DMS114 treated with DMSO at 0.1 percent for 48 hours (cell line): ENCODE results near the gene MAPK4.

ENCODE experiments used
- DNase-seq: peaks from one replicate; lab custom pipeline; 2025; ENCODE audit not compliant: unreplicated experiment; lab: John Stamatoyannopoulos, UW

Gene MAPK4

DNA sequence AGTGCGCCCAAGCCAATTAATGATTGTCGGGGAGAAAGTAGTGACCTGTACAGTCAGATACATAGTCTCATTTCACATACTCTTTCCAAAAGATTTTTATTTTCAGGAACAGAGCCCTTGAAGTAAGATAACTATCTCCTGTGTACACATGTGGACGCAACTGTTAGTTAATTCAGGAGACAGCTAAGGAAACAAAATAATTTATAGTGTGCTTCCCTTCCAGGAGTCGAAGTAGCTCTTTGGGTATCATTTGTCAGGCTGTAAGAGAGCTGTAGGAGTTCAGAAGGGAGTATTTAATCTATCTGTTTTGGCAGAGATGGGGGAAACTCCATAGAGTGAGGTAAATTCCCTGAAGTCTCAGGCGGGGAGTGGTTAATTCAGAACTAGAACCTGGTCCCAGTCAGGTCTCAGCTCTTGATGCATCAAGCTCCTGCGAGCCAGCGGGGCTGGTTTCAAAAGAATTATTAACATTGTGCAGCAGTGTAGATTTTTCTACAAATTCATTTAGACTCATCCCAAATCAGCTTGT is 63.0 kb downstream of the MAPK4 start:
- no peak for DNase-seq

DNA sequence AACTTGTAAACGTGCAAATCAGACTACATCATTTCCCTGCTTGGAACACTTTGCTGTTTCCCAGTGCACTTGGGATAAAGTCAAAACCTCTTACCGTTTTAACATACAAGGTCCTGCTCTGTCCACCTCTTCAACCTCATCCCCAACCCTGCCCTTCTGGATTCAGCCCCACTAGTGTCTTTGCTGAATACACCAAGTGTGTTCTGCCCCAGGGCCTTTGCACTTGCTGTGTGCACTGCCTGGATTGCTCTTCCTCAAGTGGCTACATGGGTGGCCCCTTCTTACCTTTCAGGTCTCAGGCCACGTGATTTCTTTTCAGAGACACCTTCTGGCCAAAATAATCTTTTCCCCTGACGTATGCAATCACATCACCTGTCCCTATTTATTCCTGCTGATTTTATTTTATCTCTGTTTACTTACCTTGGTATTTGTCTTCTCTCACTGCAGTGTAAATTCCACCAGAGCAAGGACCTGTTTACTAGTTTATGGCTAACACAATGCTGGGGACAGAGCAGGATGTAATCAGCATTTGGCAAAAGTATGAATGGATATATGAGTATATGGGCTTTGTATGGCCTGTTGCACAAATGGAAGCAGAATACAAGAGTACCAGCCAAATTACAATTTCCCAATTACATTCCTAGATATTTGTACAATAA is 63.9 kb downstream of the MAPK4 start:
- DNase-seq, result no peak

DNA sequence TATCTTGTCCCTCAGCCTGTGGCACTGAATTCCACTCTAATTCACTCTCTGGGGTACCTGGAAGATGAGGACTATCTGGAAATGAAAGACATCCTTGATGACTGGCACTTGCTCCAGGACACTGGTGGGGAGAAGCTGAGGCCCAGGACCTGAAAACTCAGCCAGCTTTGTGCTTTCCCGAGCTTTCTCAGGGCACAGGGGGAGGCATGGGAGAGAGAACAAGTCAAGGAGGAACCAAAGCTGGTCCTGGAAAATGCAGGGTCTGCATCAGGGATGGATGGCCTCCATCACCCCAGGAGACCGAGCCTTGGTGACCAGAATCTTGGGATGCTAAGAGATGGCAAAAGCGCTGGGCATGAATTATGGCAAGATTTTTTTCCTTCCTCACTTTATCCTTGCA is 65.1 kb downstream of the MAPK4 start:
- no peak for DNase-seq

DNA sequence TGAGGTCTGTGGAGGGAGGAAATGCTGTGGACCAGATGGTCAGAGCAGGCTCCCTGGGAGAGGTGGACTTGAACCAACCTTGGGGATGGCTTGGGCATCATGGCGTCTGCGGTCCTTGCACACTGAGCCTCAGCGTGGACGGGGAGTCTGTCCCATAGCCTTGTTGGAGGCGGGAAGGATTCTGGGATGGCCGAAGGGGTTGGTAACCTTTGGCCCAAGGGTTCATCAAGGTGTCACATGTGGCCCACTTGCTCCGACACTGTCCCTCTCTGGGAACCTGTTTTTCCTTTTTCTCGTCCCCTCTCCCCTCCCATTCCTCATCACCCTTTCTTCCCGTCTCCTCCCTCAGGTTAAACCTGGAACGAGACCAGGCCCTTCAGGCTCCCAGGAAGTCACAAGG is 66.4 kb downstream of the MAPK4 start:
- DNase-seq, result no peak

DNA sequence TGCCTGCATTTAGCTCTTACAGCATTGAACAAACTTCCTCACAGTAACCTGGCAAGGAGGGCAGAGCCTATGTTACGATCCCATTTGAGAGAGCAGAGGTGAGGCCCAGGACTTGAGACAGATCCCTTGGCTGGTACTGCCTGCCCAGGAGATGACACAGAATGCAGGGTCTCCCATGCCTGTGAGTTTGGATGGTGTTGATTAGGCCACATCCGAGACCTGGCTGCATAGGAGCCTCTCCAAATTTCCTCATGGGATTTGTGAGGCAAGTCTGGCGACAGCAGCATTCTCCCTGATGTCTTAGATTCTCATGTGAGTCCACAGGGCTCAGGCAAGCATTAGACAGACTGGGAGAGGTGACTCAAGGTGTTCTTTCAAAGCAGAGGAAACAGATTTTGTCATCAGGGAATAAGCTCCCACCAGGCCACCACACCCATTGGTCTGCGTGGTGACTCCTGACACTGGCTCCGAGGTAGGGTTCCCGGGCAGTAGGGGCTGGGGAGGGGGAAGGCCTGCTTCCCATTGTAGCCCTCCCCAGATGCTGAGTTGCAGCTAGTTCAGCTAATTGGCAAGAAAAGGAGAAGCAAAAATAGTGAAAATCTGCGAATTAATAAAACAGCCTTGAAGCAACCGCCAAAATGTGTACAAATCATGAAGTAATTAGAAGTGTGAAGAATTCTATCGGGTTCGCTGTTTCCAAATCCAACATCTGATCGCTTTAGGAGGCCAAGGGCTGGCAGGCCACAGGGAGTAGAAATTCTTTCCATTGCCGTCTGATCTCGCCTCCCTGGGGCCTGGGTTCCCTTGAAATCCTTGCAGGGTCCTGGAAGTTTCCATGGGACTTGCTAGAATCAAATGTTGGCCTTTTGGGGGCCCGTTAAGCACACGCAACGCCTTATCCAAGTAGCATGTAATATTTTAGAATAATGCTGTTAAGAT is 68.0 kb downstream of the MAPK4 start:
- no peak for DNase-seq

DNA sequence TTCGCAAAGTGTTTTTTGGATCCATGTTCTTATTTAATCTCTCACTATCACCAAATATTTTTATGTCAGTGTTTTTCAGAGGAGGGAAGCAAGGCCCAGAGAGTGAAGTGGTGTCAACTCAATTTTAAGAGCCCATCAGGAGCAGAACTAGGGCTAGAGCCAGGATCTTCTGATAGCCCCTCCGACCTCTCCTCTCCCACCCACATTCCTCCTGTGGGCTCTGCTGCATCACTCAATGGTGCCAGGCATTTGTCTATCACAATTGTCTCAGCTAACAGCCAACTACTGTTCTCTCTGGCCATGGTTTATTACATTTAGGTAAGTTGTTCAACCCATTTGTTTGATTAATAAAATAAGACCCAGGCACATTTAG is 68.6 kb downstream of the MAPK4 start:
- DNase-seq, result no peak

DNA sequence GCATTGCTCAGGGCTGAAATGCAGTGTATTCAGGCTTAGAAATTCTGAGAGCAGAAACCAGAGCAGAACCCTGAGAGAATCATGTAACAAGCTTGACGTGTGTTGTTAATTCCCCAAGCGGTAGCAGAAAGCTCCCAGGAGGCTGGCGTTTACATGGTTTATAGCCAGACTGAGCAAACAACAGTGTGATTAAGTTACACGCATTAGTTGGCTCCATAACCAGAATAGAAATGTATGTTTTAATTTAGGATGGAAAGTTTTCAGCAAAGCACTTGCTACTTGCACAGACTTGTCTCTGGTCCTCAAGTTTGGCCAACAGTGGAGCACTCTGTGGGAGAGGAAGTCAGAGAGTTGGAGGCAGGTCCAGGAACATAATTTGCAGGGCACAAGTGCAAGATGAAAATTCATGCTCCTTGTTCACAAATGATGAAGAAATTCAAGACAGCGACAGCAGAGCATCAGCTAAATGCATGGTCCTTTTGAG is 69.3 kb downstream of the MAPK4 start:
- no peak for DNase-seq

DNA sequence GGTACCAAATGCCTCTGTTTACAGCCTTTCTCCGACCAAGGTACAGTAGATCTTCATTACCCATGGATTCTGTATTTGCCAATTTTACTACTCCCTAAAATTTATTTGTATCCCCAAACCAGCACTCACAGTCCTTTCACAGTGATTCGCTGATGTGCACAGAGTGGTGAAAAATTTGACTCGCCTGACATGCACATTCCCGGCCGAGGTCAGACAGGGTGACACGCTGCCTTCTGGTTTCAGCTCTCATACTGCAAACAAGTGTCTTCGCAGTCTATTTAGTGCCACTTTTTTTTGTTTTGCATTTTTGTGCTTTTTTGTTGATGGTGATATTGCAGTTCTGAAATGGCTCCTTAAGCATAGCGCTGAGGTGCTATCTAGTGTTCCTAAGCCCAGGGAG is 71.0 kb downstream of the MAPK4 start:
- DNase-seq, result no peak

DNA sequence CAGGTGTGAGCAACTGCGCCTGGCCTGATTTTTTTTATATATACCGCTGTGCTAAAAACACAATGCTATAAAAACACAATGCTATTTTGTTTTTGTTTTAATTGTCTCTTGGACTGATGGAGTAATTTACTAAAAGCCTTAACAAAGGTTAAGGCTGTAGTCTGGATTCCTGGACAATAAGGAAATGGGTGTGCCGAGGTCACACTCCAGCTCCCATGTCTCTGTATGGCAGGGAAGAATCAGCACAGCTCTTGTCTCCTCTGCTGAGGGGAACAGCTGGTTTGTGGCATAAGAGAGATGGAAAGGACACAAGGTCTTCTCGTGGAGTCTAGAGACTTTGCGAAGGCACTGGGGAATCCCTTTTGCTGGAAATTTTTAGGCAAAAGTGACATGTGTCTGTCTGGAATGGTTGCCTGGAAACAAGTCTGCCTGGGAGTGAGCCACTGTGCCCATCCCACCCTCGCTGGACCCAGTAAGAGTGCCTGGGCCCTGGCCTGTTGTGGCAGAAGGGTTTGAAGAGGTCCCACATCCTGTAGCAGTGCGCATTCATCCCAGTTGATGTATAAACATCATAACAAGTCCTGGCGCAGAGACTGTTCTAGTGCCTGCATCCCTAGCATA is 73.1 kb downstream of the MAPK4 start:
- no peak for DNase-seq

DNA sequence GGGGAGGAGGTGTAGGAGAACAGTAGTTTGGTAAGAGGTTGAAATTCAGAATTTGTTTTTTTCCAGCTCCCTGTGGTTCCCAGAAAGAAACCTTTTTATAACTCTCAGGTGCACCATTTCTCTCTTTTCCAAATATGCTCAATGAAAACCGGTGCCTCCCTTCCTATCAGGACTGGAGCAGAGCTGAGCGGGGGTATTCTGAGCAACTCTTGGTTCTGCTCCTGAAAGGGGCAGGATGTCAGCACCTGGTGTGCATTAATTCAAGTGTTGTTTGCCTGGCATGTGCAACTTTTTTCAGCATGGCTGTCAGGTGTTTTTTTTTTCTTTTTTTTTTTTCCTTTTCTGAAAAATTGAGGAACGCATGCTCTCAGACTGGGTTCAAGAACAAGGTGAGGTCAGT is 74.1 kb downstream of the MAPK4 start:
- DNase-seq, result no peak

DNA sequence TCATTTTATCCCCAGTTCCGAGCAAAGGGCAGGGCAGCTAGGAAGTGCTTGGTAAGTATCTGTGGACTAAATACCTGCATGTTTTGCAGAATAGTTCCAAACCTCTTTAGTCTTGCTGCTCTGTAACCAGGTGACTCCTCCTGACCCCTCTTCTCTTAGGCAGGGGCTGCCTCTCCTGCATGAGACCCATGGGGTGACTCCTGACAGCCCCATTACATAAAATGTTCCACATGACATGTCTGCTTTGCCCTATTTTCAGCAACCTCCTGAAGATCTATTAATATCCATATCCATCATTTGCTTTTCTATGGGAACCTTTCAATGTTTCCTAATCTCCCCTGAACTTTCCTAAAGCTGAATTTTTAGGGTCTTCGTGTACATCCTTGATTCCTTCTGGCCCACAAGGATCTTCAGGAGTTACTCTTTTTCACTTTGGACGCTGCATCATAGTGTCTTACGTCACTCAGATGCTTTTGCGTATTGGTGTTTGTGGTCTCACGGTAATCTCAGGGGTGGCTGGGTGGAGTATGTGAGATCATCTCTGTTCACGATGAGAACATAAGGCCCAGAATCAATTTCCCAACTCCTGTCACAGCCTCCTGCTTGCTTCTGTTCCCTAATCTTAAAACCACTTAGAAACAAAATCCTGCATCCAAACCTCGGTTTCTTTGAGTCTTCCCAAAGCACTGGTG is 76.6 kb downstream of the MAPK4 start:
- DNase-seq, result no peak

DNA sequence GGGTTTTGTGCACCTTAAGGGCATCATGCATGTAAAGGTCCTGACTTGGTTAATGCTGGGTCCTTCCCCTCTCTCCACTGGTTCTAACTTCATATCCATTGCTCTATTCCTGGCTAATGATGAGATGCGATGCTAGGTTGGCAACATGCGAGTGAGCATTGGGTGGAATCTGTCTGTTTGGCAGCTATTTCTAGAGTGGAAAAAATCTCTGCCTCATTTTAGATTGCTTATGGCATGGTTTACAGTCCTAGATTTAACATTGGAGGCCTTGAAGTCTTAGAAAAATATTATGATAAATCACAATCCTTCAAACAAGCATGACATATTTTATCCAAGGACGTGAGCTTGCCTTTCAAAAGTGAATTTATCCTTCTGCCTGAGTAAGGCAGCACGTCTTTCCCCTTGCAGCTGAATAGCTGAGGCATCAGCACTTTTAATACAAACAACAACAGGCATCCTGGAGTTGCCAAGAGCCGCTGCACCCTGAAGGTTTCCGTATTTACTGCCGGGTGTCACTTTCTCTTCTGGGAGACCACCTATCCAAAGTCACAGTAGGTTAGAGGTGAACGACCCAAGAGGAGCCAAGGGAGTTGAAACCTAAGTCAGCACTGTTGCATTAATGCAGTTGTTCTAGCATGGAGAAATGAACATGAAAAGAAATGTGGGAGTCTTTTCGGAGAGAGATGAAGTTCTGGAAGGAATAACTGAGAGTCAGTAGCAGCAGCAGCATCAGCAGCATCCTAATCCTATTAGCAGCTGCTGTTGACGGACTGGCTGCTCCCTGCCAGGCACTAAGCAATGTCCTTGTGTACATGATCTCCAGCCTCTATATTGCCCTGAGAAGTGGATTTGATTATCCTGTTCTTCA is 78.4 kb downstream of the MAPK4 start:
- DNase-seq, result no peak

DNA sequence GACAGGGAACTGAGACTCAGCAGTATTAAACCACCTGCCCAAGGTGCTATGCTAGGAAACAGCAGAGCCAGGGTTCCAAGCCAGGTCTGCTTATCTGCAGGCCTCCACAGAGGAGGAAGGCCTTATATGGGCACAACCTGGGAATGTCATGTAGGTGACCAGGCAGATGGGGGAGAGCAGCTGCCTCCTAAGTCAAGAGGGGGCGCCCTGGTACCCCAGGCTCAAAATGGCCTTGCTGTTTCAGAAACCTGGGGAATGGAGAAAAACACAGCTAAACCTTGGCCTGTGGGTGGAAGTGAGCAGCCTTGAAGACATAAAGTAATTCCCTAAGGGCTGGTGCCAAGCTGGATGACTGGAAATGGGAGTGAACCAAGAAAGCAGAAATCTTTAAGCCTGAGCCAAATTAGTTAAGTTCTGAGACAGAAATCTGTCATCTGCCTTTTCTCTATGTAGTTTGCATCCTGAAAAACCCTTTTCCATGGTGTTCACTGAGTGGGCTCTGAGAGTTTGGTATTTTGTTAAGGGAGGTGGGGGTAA is 79.1 kb downstream of the MAPK4 start:
- no peak for DNase-seq

DNA sequence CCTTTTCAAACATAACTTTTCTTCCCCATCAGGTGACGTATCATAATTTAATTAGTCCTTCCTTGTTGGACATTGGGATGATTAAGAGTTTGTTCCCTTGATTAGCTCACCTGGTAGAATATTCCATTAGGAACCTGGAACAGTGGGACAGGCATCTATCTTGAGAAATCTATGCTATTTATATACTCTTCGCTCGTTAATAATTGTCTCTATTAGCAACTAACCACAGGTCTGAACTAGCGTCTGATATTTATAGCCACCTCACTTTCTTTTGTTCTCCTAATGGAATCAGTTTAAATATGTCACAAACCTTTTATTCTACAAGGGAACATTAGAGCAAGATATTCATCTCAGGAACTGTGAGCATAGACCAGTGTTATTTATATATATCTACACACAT is 79.8 kb downstream of the MAPK4 start:
- no peak for DNase-seq

DNA sequence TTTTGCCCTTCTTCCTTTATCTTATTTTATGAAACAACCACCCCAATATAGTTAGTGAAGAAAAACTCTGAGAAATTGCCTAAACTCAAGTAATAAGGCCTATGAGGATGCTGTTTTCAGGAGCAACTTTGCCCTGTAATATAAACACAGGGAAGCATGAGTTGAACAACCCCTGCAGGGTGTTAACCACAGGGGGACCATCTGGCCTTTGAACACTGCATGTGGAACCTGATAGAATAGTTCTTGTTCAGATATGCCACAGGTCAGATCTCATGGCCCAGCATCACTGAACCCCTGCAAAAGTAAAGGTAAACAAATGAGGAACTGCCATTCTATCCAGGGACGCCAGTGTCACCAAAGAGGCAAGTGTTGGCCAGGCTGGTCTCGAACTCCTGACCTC is 82.6 kb downstream of the MAPK4 start:
- DNase-seq, result no peak

DNA sequence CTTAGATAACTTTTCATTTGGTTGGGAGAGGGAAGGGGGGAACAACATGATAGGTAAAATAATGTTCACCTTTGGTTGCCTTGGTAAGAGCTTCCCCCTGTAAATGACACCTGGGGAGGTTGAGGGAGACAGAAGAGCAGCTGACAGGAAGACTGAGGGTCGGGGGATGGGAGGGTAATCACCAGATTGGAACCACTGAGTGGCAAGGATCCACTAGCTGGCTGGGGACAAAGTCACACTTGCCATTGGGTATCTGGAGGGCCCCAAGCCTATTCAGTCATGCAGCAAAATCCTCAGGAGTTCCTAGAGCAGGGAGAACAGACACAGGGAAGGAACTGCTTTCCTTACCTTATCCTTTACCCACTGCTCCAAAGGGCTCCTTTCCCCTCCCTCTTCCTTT is 84.3 kb downstream of the MAPK4 start:
- no peak for DNase-seq

DNA sequence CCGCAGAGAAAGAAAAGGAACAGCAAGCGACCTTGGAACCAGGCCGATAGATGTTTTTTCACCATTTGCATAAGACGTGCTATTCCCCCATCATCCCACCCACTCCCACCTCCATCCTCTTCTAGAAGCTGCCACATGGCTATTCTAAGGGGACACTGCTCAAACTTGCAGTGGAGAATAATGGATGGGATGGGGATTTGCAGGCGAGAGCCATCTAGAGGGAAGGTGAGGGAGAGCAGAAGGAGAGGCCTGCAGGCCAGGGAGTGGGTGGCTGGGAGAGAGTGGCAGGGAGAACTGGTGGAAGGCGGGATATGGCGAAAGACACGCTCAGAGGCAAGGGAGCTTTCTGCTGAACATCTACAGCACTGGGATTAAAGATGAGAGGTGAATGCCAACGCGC is 84.9 kb downstream of the MAPK4 start:
- no peak for DNase-seq

DNA sequence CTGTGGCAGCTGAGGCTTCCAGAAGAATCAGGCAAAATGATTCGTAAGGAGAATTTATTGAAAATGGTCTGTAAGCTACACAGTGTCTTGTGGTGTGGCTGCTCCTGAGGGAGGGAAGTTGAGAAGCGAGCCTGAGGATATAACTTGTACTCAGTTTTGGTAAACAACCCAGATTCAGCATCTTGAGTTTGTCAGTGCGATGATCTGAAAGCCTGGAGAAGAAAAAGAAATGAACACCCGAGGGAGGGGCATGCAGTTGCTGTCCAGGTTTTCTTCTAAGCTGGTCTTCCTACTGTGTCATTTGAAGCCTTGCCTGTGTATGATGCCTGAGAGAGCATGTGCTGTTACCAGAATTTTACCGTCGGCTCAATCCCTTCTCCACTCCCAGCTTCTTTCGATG is 87.3 kb downstream of the MAPK4 start:
- DNase-seq, result no peak

DNA sequence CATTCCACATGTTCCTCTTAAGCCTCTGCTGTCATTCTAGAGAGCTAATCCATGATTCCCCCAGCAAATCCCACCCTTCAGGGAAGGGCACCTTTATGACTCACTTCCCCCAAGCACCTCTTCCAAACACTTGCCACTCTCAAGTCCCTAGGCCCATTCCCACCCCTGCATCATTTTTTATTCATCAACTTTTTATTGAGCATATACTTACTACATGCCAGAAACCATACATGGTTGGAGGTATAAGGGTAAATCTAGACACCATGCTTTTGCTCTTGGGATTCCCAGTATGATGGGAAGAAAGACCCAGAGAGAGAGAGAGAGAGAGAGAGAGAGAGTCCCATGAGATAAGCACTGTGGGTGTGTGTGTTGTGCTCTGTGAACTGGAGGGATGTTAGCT is 87.9 kb downstream of the MAPK4 start:
- no peak for DNase-seq

DNA sequence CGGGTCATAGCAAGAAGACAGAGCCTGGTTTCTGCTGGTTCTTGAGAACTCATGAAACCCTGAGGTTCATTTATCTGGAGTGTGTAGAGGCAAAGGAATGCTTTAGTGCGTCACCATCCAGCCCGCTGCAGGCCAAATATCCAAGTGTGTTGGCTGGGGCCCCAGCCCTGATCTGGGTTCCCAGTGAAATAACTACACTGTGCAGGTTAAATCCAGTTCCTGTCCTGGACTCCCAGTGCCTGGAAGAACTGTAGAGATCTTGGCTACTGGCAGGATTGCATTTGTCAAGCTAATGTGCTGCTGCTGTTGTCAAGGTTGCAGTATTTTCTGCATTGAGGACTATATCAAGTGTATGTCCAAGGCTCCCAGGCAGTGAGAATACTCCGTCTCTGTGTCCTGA is 89.9 kb downstream of the MAPK4 start:
- no peak for DNase-seq
